Thymus (tissue), 11 donors: ENCODE data around the gene NUSAP1. TPM values are rescaled to one million over a fixed set of nuclear protein-coding genes. Genes with fewer than 3 reads are reported as not detected.

ENCODE experiments used
- DNase-seq, 9 donors: peaks; one replicate each; pipeline ENCODE4 v3.0.0-alpha.2; 2013; ENCODE audit warnings: low spot score in 9 of 9, low read depth in 6 of 9, missing footprints in 1 of 9
- H3K27ac ChIP-seq, 2 donors: one replicate each; pipeline ENCODE4 v1.5.1; 2013; ENCODE audit warnings: control low read depth in 1 of 2, low read depth in 1 of 2, low read length in 1 of 2, mild to moderate bottlenecking in 1 of 2, moderate library complexity in 1 of 2
- H3K27me3 ChIP-seq, 2 donors: one replicate each; pipeline ENCODE4 v1.5.1; 2013; ENCODE audit warnings: low read length in 1 of 2; ENCODE audit not compliant: control insufficient read depth in 2 of 2, insufficient read depth in 1 of 2
- H3K36me3 ChIP-seq, 2 donors: one replicate each; pipeline ENCODE4 v1.5.1; 2013; ENCODE audit warnings: low read length in 1 of 2, mild to moderate bottlenecking in 1 of 2, moderate library complexity in 1 of 2; ENCODE audit not compliant: control insufficient read depth in 2 of 2, insufficient read depth in 2 of 2
- H3K4me1 ChIP-seq, 2 donors: one replicate each; pipeline ENCODE4 v1.5.1; 2013; ENCODE audit warnings: low read length in 2 of 2; ENCODE audit not compliant: control insufficient read depth in 2 of 2, insufficient read depth in 2 of 2
- H3K4me3 ChIP-seq, 2 donors: one replicate each; pipeline ENCODE4 v1.5.1; 2013; ENCODE audit warnings: low read length in 2 of 2, control low read depth in 1 of 2, mild to moderate bottlenecking in 1 of 2
- H3K9me3 ChIP-seq, 2 donors: one replicate each; pipeline ENCODE4 v1.5.1; 2013; ENCODE audit warnings: low read length in 1 of 2, mild to moderate bottlenecking in 1 of 2; ENCODE audit not compliant: control insufficient read depth in 2 of 2, insufficient read depth in 1 of 2
- WGBS: extraction: QIAGEN DNeasy Blood & Tissue Kit; methylation state at CpG from one replicate; pipeline ENCODE4 v1.1.7; 2013; 5-methylcytosine and 5-hydroxymethylcytosine counted together
- polyA plus RNA-seq: library from polyadenylated mRNA; stranded (reverse); fragments of 200-250 nt; gene quantifications from one replicate; pipeline ENCODE4 v1.2.3, GENCODE V29; 2013
- total RNA-seq: library from RNA; stranded (reverse); fragments of 120-200 nt; gene quantifications from one replicate; pipeline ENCODE4 v1.2.4, GENCODE V29; 2013
- donor health status: healthy.

The NUSAP1 gene
- total and polyA plus RNA-seq, 2 donors = 14.0 to 152 TPM

- no peak overlapping the region for H3K4me3 ChIP-seq
Measured at GRCh38 chr15:41337631-41338522, 5.2 kb downstream of the NUSAP1 start.

GRCh38 chr15:41340189-41340695 is 7.6 kb downstream of the NUSAP1 start:
- Histone ChIP-seq H3K4me3 (no peak overlapping the region), H3K4me1 (peaks cover 0 to 10% of the 10 kb centered on the region in 2 donors), H3K36me3 (peaks cover 19 to 69% of the 10 kb centered on the region in 2 donors), H3K27me3 (no peaks in the 10 kb centered on the region), H3K9me3 (no peaks in the 10 kb centered on the region), H3K27ac (no peak overlapping the region)
- 98% methylated on average over 5 of the region's 5 CpGs for WGBS
- DNase-seq = no peak

More at GRCh38 chr15:41337631-41338522, 5.2 kb downstream of the NUSAP1 start:
- no peak overlapping the region for H3K27ac ChIP-seq
- 95% methylated on average over 13 of the region's 13 CpGs for WGBS
- H3K36me3 ChIP-seq = peaks cover 9 to 51% of the 10 kb centered on the region in 2 donors
- H3K9me3 ChIP-seq = no peaks in the 10 kb centered on the region
- no peaks in the 10 kb centered on the region for H3K27me3 ChIP-seq
- peaks cover 0 to 15% of the 10 kb centered on the region in 2 donors for H3K4me1 ChIP-seq
- DNase-seq = no peak

GRCh38 chr15:41341519-41341918 is 8.8 kb downstream of the NUSAP1 start:
- Histone ChIP-seq H3K27me3 (no peaks in the 10 kb centered on the region), H3K27ac (no peak overlapping the region), H3K36me3 (peaks cover 23 to 78% of the 10 kb centered on the region in 2 donors), H3K4me1 (peaks cover 0 to 4% of the 10 kb centered on the region in 2 donors), H3K4me3 (no peak overlapping the region), H3K9me3 (no peaks in the 10 kb centered on the region)
- WGBS = 98% methylated on average over 4 of the region's 4 CpGs
- DNase-seq = no peak

DNA sequence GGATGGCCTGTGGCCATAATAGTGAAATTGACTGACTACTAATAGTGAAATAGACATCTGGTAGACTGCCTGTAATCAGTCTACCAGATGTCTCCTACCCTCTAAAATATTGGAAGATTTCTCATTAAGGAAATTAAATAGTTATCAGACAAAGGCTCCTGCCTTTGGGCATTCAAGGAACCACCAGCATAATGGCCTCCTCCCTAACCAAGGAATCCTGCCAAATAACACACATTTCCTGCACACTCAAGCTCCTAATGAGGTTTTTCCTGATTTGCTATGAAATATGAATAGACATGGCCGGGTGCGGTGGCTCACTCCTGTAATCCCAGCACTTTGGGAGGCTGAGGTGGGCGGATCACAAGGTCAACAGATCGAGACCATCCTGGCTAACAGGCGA is 14.6 kb downstream of the NUSAP1 start:
- H3K27me3 ChIP-seq = no peaks in the 10 kb centered on the region
- no peaks in the 10 kb centered on the region for H3K4me1 ChIP-seq
- H3K36me3 ChIP-seq = peaks cover 57 to 85% of the 10 kb centered on the region in 2 donors
- 98% methylated on average over 5 of the region's 5 CpGs for WGBS
- no peak for DNase-seq
- no peak overlapping the region for H3K27ac ChIP-seq
- H3K9me3 ChIP-seq = no peaks in the 10 kb centered on the region
- H3K4me3 ChIP-seq = no peak overlapping the region

DNA sequence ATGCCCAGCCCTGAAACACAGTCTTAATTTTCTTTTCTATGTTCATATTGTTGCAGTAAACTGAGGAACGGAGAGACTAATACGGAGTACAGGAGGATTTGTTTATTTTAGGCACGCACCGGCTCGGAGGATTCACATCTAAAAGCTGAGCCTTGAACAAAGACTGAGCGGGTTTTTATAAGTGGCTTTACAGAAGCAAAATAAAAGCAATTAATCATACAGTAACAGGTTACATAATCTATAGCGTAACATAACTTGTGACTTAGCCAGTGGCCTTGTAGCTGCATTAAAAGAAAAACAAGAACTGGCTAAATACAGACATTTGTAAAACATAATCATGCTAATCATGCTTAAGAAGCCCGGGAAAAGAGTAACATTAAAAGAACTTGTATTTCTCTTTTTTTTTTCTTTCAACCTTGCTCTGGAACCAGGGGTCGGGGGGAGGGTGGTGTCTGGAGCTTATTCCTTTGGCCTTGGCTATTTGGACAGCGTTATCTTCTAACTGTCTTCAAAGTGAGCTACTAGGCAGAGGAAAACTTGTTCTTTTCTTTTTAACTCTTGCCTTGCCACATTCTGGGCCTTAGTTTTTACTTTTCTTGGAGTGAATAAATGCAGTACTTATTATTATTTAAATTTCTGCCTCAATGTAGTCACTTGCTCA is 17.5 kb downstream of the NUSAP1 start:
- Histone ChIP-seq H3K4me1 (no peaks in the 10 kb centered on the region), H3K27me3 (no peaks in the 10 kb centered on the region), H3K4me3 (no peak overlapping the region), H3K27ac (no peak overlapping the region), H3K9me3 (no peaks in the 10 kb centered on the region), H3K36me3 (peaks cover 62 to 84% of the 10 kb centered on the region in 2 donors)
- DNase-seq = no peak
- WGBS = 93% methylated on average over 10 of the region's 10 CpGs

DNA sequence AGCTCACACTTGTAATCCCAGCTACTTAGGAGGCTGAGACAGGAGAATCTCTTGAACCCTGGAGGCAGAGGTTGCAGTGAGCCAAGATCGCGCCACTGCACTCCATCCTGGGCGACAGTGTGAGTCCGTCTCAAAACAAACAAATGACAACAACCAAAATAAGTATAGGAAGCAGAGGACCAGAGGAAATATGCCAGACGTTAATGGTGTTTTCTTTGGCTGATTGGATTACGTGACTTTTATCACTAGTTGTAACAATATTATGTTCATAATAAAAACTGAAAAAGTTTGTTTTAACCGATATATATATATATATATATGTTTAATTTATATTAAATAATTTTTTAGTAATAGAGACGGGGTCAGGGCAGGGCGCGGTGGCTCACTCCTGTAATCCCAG is 21.7 kb downstream of the NUSAP1 start:
- WGBS = 98% methylated on average over 10 of the region's 10 CpGs
- Histone ChIP-seq H3K4me3 (no peak overlapping the region), H3K36me3 (peaks cover 54 to 91% of the 10 kb centered on the region in 2 donors), H3K27me3 (no peaks in the 10 kb centered on the region), H3K4me1 (no peaks in the 10 kb centered on the region), H3K9me3 (no peaks in the 10 kb centered on the region), H3K27ac (no peak overlapping the region)
- DNase-seq = no peak

- H3K36me3 ChIP-seq = peaks cover 59 to 91% of the 10 kb centered on the region in 2 donors
- no peaks in the 10 kb centered on the region for H3K9me3 ChIP-seq
- H3K4me1 ChIP-seq = no peaks in the 10 kb centered on the region
- H3K27ac ChIP-seq = no peak overlapping the region
- WGBS = 97% methylated on average over 3 of the region's 3 CpGs
- no peak for DNase-seq
- H3K4me3 ChIP-seq = no peak overlapping the region
- no peaks in the 10 kb centered on the region for H3K27me3 ChIP-seq
Measured at GRCh38 chr15:41367418-41367817, 34.7 kb downstream of the NUSAP1 start.

DNA sequence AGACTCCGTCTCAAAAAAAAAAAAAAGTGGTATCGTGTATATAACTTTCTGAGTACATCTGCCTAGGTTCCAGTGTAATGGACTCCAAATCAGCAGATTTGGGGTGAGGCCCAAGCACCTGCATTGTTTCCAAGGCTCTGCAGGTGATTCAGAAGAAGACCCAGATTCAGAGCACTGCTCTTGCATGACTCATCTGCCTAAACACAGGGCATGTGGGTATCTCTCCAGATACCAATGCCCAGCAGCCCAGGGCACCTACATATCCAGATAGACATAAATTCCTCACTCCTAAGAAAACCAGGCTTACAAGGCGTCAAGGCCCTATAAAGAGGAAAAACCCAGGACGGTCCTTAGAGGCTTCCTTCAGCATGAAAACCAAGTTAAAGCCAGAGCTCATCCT is 45.3 kb downstream of the NUSAP1 start:
- Histone ChIP-seq H3K27ac (no peak overlapping the region), H3K4me1 (no peaks in the 10 kb centered on the region), H3K9me3 (no peaks in the 10 kb centered on the region), H3K36me3 (peaks cover 35 to 69% of the 10 kb centered on the region in 2 donors), H3K27me3 (no peaks in the 10 kb centered on the region), H3K4me3 (no peak overlapping the region)
- WGBS = 97% methylated on average over 4 of the region's 4 CpGs
- DNase-seq = no peak
